SU-DHL-6 (cell line): ENCODE measurements around the gene PPP6R3.

ENCODE experiments used
- H2AFZ ChIP-seq: fragments of 200-600 bp; sonication (generic); 2 replicates; pipeline ENCODE4 v1.6.1; 2014; ENCODE audit warnings: low read depth, mild to moderate bottlenecking, moderate library complexity, mixed read lengths, antibody characterized with exemption, low read length; ENCODE audit not compliant: severe bottlenecking
- H3F3A ChIP-seq: fragments of 200-600 bp; shearing (Covaris generic); 2 replicates; pipeline ENCODE4 v1.6.0; 2016; ENCODE audit warnings: antibody characterized with exemption, mild to moderate bottlenecking; ENCODE audit not compliant: insufficient read depth
- H3K27ac ChIP-seq: fragments of 200-600 bp; sonication (generic); 2 replicates; pipeline ENCODE4 v1.5.1; 2016; ENCODE audit warnings: low read depth, mild to moderate bottlenecking, low read length, moderate library complexity, mixed read lengths
- H3K27me3 ChIP-seq: fragments of 200-600 bp; sonication (generic), shearing (Covaris generic); 2 replicates; pipeline ENCODE4 v1.6.0; 2014; ENCODE audit warnings: mild to moderate bottlenecking, low read length
- H3K36me3 ChIP-seq: fragments of 200-600 bp; sonication (generic); 2 replicates; pipeline ENCODE4 v1.6.1; 2014; ENCODE audit warnings: mild to moderate bottlenecking, low read length, mixed read lengths
- H3K4me2 ChIP-seq: fragments of 300-600, 200-600 bp; shearing (Covaris generic), sonication (generic); 2 replicates; pipeline ENCODE4 v1.6.0; 2014; ENCODE audit warnings: low read length, low read depth, mild to moderate bottlenecking; ENCODE audit not compliant: poor library complexity, severe bottlenecking
- H3K4me3 ChIP-seq: fragments of 200-600 bp; sonication (generic); 2 replicates; pipeline ENCODE4 v1.5.1; 2014; ENCODE audit warnings: antibody characterized with exemption, low read length, mild to moderate bottlenecking, mixed read lengths; ENCODE audit not compliant: insufficient read depth, poor library complexity, severe bottlenecking
- H3K79me2 ChIP-seq: fragments of 200-600 bp; sonication (generic); 2 replicates; pipeline ENCODE4 v1.6.1; 2014; ENCODE audit warnings: mild to moderate bottlenecking, low read length, moderate library complexity; ENCODE audit not compliant: insufficient read depth
- H3K9ac ChIP-seq: fragments of 200-600 bp; sonication (generic); 2 replicates; pipeline ENCODE4 v1.7.0; 2014; ENCODE audit warnings: mild to moderate bottlenecking, low read length
- H3K9me2 ChIP-seq: fragments of 200-600 bp; sonication (generic); replicated peaks from 2 replicates; pipeline ENCODE4 v1.6.1; 2014; ENCODE audit warnings: low read length; ENCODE audit not compliant: insufficient read depth
- H3K9me3 ChIP-seq: fragments of 200-600 bp; sonication (generic); 2 replicates; pipeline ENCODE4 v1.6.1; 2014; ENCODE audit warnings: low read length, mixed read lengths; ENCODE audit not compliant: insufficient read depth
- H4K20me1 ChIP-seq: fragments of 200-600 bp; sonication (generic); 2 replicates; pipeline ENCODE4 v1.6.1; 2014; ENCODE audit warnings: low read depth, mild to moderate bottlenecking, antibody characterized with exemption, low read length, moderate library complexity, mixed read lengths
- EZH2phosphoT487 ChIP-seq: fragments of 200-600 bp; sonication (generic), shearing (Covaris generic); conservative IDR thresholded peaks from 2 replicates; pipeline ENCODE4 v1.6.1; 2018; ENCODE audit warnings: mild to moderate bottlenecking, antibody characterized with exemption, low read length, moderate library complexity, mixed read lengths
- TF ChIP-seq, protein P1 (sequence below): fragments of 200-600 bp; sonication (generic); IDR thresholded peaks from one replicate; pipeline ENCODE4 v1.5.1; 2017; ENCODE audit warnings: antibody characterized with exemption, mild to moderate bottlenecking, low read length, moderate library complexity; ENCODE audit not compliant: insufficient read depth, poor library complexity, severe bottlenecking

The PPP6R3 gene

DNA sequence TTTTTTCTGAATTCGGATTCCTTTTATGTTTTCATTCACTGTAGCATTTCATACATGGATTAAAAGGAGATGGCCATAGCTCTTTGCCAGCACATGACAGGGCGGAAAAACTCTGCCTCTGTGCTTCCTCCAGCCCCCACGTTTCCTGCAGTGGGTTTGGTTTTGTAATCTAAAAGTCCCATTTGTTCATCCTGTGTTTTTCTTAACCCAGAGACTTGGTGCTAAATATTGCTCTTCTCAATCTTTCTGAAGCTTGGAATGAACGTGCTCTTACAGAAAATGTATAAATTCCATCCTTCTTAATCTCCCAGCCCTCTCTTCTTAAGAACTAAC lies 89.9 kb downstream of the PPP6R3 start:
- Histone ChIP-seq H3K9me2 (no peaks in the 10 kb centered on the region), H3F3A (no peaks in the 10 kb centered on the region), H3K4me3 (no peak overlapping the region), H3K27ac (no peak overlapping the region), H3K9me3 (no peaks in the 10 kb centered on the region), H3K27me3 (no peaks in the 10 kb centered on the region), H3K4me2 (no peak overlapping the region), H2AFZ (no peak overlapping the region), H3K9ac (no peak overlapping the region), H4K20me1 (0 out of 2 replicates have a peak, but pooled peaks cover 3% of the 10 kb centered on the region), H3K79me2 (peaks cover 50% of the 10 kb centered on the region), H3K36me3 (peaks cover 39% of the 10 kb centered on the region; the same call in 1 of the 2 replicates)
- TF ChIP-seq, protein P1, sequence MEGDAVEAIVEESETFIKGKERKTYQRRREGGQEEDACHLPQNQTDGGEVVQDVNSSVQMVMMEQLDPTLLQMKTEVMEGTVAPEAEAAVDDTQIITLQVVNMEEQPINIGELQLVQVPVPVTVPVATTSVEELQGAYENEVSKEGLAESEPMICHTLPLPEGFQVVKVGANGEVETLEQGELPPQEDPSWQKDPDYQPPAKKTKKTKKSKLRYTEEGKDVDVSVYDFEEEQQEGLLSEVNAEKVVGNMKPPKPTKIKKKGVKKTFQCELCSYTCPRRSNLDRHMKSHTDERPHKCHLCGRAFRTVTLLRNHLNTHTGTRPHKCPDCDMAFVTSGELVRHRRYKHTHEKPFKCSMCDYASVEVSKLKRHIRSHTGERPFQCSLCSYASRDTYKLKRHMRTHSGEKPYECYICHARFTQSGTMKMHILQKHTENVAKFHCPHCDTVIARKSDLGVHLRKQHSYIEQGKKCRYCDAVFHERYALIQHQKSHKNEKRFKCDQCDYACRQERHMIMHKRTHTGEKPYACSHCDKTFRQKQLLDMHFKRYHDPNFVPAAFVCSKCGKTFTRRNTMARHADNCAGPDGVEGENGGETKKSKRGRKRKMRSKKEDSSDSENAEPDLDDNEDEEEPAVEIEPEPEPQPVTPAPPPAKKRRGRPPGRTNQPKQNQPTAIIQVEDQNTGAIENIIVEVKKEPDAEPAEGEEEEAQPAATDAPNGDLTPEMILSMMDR: no peak
- TF ChIP-seq EZH2phosphoT487: no peak

DNA sequence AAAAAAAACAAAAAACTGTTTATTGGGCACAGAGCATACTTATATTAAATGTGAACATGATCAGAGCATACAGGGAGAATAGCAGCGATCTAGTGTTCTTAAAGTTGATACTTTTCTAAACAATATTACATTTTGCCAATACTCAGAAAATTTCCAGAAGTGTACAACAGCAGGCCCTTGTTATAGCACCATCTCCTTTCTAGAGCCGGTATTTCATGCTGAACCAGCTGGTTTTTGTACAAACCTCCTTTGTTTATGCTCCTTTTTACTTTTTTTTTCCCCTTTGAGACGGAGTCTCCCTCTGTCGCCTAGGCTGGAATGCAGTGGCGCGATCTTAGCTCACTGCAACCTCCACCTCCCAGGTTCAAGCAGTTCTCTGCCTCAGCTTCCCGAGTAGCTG lies 90.7 kb downstream of the PPP6R3 start:
- peaks cover 38% of the 10 kb centered on the region; the same call in 1 of the 2 replicates for H3K36me3 ChIP-seq
- no peaks in the 10 kb centered on the region for H3K27me3 ChIP-seq
- H3K9me3 ChIP-seq: no peaks in the 10 kb centered on the region
- H3F3A ChIP-seq: no peaks in the 10 kb centered on the region
- H3K27ac ChIP-seq: no peak overlapping the region
- H2AFZ ChIP-seq: no peak overlapping the region
- no peak overlapping the region for H3K9ac ChIP-seq
- TF ChIP-seq, protein P1: no peak
- TF ChIP-seq EZH2phosphoT487: no peak
- 0 out of 2 replicates have a peak, but pooled peaks cover 3% of the 10 kb centered on the region for H4K20me1 ChIP-seq
- H3K9me2 ChIP-seq: no peaks in the 10 kb centered on the region
- peaks cover 50% of the 10 kb centered on the region for H3K79me2 ChIP-seq
- H3K4me2 ChIP-seq: no peak overlapping the region
- no peak overlapping the region for H3K4me3 ChIP-seq

DNA sequence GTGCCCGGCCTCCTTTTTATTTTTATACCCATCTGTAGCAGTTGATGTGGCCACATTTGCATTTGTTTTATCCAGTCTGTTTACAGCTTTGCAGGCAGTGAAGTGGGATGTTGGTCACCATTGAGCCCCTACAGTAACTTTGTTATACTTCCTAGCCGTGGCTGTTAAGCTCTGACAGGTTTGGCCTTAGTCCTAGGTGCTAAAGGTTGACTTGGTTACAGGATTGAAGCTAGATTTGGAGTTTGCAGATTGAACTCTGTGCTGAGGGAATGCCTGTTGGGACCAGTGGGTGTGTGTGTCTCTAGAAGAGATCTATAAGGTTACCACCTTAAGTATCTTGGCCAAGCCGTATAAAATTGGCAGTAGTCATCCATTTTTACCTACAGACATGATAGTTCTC lies 91.2 kb downstream of the PPP6R3 start:
- TF ChIP-seq, protein P1: no peak
- no peak overlapping the region for H3K27ac ChIP-seq
- H2AFZ ChIP-seq: no peak overlapping the region
- no peaks in the 10 kb centered on the region for H3K9me3 ChIP-seq
- no peak overlapping the region for H3K4me3 ChIP-seq
- H3K27me3 ChIP-seq: no peaks in the 10 kb centered on the region
- no peaks in the 10 kb centered on the region for H3K9me2 ChIP-seq
- 0 out of 2 replicates have a peak, but pooled peaks cover 3% of the 10 kb centered on the region for H4K20me1 ChIP-seq
- H3K79me2 ChIP-seq: peaks cover 47% of the 10 kb centered on the region; the same call in 1 of the 2 replicates
- no peak overlapping the region for H3K9ac ChIP-seq
- 0 out of 2 replicates have a peak, but pooled peaks cover 4% of the 10 kb centered on the region for H3F3A ChIP-seq
- H3K36me3 ChIP-seq: peaks cover 41% of the 10 kb centered on the region; the same call in 1 of the 2 replicates
- H3K4me2 ChIP-seq: no peak overlapping the region
